Mesenteric fat pad (tissue), 1 donor: ENCODE results near the gene PAPOLA. TPM values are rescaled to one million over a fixed set of nuclear protein-coding genes. Genes with fewer than 3 reads are reported as not detected.
"Not testable (repeated sequence)": the region's sequence is repeated elsewhere in the genome, so short reads cannot be mapped to it uniquely, and the experiment has no call there.

ENCODE experiments used
- DNase-seq: peaks from one replicate; pipeline ENCODE4 v3.0.0-alpha.2; 2020; ENCODE audit warnings: low spot score
- total RNA-seq: library from RNA; stranded (reverse); fragmentation: NEBNext Ultra II Directional; extraction: Animal tissue kit (Norgen Biotek cat#: 25700); gene quantifications from one replicate; pipeline ENCODE4 v1.2.1, GENCODE V29; 2021
- donor health status: DM: yes; HTN: yes; CAD: no.

PAPOLA gene
- total RNA-seq, 1 donor from 2014 or later = 137 TPM

- DNase-seq = peak; percentile 92
Observed at GRCh38 chr14:96502621-96503305, 581 bp downstream of the PAPOLA start.

- no peak for DNase-seq
Observed at GRCh38 chr14:96503306-96503679, 1.1 kb downstream of the PAPOLA start.

GRCh38 chr14:96504353-96504752 is 2.2 kb downstream of the PAPOLA start:
- not testable (repeated sequence) for DNase-seq

- no peak for DNase-seq
Observed at GRCh38 chr14:96507723-96508122, 5.5 kb downstream of the PAPOLA start.

GRCh38 chr14:96508900-96509299 is 6.7 kb downstream of the PAPOLA start:
- no peak for DNase-seq

- no peak for DNase-seq
Observed at GRCh38 chr14:96509457-96510090, 7.4 kb downstream of the PAPOLA start.

- DNase-seq = no peak
Observed at GRCh38 chr14:96511146-96511545, 9.0 kb downstream of the PAPOLA start.

GRCh38 chr14:96511667-96512066 is 9.5 kb downstream of the PAPOLA start:
- no peak for DNase-seq

GRCh38 chr14:96512122-96512521 is 9.9 kb downstream of the PAPOLA start:
- DNase-seq = no peak

GRCh38 chr14:96512602-96513397 is 10.6 kb downstream of the PAPOLA start:
- DNase-seq = no peak

- no peak for DNase-seq
Observed at GRCh38 chr14:96514694-96515093, 12.5 kb downstream of the PAPOLA start.

GRCh38 chr14:96515731-96516130 is 13.5 kb downstream of the PAPOLA start:
- no peak for DNase-seq

GRCh38 chr14:96516351-96516750 is 14.2 kb downstream of the PAPOLA start:
- no peak for DNase-seq

- DNase-seq = no peak
Observed at GRCh38 chr14:96519970-96520369, 17.8 kb downstream of the PAPOLA start.

- no peak for DNase-seq
Observed at GRCh38 chr14:96525452-96525851, 23.3 kb downstream of the PAPOLA start.

GRCh38 chr14:96532632-96533031 is 30.4 kb downstream of the PAPOLA start:
- no peak for DNase-seq

GRCh38 chr14:96536807-96537206 is 34.6 kb downstream of the PAPOLA start:
- no peak for DNase-seq

GRCh38 chr14:96538097-96538989 is 36.2 kb downstream of the PAPOLA start:
- no peak for DNase-seq

GRCh38 chr14:96538990-96539317 is 36.8 kb downstream of the PAPOLA start:
- DNase-seq = no peak

- no peak for DNase-seq
Observed at GRCh38 chr14:96554315-96554910, 52.2 kb downstream of the PAPOLA start.

- DNase-seq = no peak
Observed at GRCh38 chr14:96559571-96559970, 57.4 kb downstream of the PAPOLA start.
